Dermis blood vessel endothelial cell (primary cell): ENCODE measurements around the gene HABP2. TPM values are rescaled to one million over a fixed set of nuclear protein-coding genes. Genes with fewer than 3 reads are reported as not detected.

Experiments
- DNase-seq: peaks from one replicate; pipeline ENCODE4 v3.0.0; 2010
- total RNA-seq: library from RNA; depleted of rRNA; stranded (reverse); fragments of >200 nt; gene quantifications from 2 replicates; pipeline ENCODE4 v1.2.3, GENCODE V29; 2014

Gene HABP2
- total RNA-seq, 1 donor from 2014 or later = under 0.01 TPM

DNA sequence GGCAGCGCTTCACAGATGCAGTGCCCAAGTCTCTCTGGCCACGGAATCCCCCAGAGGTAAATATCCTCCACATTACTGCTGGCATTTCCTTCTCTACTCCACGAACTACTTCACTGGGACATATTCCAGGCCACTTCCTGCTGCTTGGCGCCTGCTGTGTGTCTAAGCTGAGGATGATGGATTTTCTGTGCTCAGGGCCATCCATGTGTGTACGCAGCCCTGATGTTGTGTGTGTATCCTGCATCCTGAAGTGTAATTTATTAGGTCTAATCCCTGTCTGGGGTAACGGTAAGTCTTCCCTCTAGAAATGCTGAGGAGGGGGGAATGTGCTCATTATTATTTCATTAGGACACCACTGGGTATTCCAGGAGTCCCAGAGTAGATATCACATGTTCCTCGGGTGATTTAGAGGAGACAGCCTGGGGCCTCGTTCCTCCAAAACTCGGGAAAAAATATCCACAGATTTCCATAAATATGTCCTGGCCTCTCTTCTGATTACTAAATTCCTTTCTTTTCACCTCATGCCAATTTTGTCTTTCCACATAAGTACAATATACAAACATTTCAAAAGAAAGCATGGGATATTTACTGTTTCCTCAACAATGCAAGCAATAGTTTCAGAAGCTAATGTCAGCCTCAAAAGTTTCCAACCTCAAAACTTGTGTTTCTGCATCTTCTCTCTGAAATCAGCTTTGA lies 25.5 kb upstream of the HABP2 start:
- DNase-seq = peak; percentile 60

DNA sequence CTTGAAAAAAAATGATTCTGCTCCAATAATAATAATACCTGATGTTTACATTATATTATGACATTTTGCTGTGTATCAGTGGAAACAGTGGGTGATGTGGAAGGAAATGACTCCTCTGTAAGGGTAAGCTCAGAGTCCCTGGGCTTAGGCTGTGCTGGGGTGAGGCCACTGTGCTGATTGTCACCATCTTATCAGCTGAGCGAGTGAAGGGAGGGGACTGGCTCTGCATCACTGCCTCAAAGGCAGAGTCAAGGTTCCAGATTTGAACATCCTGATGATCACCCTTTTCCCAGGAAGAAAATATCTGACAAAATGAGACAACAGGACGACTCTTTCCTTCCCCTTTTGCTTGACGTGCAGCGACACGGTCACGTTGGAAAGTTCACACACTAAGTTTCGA lies 24.0 kb upstream of the HABP2 start:
- DNase-seq = peak; percentile 18

DNA sequence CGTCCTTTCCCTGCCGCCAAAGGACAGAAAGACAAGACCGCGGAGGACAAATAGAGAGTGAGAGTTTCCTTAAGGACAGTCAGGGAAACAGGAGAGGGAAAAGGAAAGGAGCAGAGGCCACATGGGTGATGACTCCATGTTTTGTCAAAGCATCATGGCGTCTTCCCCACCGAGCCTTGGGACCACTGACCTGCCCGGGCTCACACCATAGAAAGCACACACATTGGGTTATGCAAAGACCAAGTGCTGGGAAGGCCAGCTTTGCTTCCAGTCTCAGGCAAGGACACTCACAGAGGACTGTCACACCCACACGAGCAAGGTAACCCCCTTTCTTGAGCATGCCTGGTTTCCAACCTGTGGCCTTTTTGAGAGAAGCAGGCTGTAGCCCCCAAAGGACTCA lies 23.3 kb upstream of the HABP2 start:
- DNase-seq = no peak

DNA sequence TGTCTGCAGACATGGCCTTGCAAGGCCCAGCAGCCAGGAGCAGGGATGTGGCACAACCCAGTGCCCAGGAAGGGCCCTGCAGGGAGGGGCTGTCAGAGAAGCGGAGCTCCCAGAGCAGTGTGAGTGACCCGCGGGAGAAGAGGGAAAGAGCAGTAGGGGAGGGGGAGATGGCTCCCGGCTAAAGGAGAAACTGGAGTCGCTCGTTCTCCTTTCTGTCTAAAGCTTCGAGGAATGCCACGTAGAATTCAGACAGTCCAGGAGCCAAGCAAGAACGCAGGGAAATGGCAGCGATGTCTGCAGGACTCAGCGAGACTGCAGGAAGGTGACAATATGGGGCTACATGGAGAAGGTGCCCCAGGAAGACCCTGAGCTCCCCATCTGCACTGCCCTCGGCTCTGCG lies 22.4 kb upstream of the HABP2 start:
- no peak for DNase-seq

DNA sequence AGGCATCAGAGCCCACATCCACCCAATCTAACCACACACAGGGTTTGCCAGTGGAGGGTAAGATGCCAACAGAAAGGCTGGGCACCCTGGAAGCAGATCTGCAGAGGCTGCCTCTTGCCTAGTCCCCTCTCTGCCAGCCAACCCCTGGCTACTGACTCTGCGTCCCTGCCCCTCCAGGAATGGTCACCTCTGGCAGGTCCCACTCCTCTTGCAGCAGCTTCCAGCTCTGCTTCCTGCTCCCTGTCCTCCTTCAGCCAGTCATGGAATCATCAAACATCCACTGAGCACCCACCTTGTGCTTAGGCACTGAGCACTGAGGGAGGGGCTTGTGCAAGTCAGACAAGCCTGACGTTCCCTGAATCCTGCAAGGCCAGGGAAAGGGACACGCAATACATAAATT lies 20.1 kb upstream of the HABP2 start:
- no peak for DNase-seq

DNA sequence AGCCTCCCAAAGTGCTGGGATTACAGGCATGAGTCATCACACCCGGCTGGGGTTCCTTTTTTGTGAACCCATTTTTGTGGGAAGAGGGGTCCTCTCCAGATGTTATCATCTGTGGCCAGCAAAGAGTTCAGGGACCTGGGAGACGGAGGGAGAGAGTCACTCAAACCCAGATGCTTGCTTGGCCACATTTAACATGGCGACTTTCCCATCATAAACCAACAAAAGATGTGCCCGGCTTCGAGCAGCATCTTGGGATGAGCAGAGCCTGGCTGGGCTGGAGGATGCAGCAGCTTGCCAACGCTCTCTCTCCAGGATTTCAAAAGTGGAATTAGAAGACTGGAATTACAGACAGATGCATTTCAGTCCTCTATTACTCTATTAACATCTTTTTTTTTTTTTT lies 19.1 kb upstream of the HABP2 start:
- no peak for DNase-seq

DNA sequence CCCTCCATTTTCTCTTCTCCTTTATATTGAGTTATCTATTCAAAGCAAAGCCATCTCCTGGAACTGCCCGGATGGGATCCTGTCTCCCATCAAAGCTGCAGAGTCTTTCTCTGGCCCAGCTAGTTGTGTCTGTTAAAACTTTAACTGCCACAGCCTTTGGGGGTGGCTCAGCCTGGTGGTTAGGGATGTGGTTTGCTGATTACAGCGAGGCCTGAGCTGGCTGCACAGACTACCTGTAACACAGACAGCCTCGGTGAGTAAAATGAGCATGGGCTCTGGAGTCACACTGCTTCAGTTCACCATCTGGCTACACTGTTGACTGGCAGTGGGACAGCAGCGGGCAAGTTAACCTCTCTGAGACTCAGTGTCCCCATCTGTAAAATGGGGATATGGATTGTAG lies 18.4 kb upstream of the HABP2 start:
- DNase-seq = no peak

DNA sequence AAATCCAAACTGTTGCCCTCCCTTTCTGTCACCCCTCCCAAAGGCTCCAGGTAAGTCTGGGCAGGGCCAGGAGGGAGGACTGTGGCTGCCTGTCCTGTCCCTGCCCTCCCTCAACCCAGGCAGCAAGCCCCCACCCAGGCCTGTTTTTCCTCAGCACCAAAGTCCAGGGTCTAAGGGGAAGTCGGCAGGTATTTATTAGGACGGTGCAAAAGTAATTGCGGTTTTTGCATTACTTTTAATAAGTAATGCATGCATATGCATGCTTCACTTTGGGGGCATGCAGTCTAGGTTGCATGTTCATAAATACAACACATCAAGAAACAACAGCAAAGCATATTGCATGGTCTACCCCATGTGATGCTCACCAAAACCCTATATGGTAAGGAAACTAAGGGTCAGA lies 15.2 kb upstream of the HABP2 start:
- DNase-seq = no peak

DNA sequence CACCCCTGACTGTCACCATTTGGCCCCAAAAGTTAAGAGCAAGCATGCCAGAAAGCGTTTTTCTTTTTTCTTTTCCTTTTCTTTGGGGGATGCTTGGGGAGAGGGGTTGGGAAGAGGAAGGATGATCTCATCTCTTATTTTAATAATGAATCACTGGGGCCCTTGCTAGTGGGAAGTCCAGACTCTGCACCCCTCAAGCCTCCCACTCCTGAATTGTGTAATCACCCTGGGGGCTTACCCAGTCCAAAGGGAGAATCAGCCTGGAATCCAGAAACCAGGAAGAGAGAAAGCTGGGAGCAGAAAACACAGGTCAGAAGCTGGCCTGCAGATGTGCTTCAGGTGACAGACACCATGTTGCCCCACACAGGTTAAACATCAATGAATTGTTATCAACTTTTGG lies 14.7 kb upstream of the HABP2 start:
- DNase-seq = no peak

DNA sequence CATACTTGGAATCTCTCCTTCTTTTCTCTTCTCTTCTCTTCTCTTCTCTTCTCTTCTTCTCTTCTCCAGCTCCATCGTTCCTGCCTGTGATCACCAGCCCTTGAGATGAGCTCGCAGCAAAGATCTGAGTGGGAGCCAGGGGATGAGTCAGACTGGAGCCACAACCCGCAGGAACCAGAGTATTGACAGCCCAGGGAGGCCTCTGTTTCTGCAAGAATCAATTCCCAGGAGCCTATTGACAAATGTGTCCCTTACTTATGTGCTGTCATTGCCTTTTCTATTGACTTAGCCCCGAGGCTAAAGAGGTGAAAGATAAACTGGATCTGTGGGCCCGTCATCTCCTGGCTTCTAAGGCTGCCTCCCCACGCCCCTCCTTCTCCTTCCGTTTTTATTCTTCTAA lies 13.1 kb upstream of the HABP2 start:
- DNase-seq = peak; percentile 45

DNA sequence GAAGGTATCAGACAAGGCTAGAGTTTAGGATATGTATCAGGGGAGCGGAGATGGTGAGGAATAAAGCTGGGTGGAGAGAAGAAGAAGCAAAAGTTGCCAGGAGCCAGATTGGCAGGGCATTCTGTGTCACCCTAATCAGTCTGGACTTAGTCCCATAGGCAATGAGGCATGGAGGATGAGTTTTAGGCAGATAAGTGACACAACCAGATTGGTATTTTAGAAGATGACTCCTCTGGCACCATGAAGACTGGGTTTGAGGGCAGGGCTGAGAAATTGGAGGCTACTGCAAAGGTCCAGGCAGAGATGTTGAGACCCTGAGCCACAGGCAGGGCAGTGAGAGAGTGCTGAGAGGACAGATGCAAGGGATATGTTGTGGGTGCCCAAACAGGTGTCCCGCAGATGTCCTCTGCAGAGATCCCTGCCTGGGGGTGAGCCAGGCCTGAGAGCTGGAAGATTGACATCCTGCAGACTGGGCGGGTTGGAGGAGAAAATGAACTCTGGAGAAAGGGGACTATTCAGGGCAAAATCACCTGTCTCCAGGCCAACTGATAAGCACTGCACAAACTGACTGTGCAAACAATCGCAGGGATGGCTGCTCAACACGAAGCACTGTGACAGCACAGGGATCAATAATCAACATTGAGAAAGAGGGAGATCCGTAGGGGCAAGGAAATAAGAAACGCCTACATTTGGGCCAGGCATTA lies 11.9 kb upstream of the HABP2 start:
- no peak for DNase-seq

DNA sequence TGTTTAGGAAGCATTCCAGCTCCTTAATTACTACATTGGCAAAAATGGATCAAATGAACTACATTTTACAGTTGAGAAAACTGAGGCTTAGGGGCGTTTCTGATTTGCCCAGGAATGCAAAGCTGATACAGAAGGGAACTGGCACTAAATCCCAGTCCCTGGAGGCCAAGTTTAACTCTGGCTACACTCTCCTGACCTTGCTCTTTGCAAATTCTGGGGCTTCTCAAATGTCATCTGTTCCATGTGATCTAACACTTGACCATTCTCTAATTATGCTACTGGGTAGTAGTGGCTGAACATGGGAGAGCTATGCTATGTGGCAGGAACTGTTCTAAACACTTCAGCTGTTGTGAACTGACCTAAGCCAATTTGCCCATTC lies 11.3 kb upstream of the HABP2 start:
- no peak for DNase-seq

DNA sequence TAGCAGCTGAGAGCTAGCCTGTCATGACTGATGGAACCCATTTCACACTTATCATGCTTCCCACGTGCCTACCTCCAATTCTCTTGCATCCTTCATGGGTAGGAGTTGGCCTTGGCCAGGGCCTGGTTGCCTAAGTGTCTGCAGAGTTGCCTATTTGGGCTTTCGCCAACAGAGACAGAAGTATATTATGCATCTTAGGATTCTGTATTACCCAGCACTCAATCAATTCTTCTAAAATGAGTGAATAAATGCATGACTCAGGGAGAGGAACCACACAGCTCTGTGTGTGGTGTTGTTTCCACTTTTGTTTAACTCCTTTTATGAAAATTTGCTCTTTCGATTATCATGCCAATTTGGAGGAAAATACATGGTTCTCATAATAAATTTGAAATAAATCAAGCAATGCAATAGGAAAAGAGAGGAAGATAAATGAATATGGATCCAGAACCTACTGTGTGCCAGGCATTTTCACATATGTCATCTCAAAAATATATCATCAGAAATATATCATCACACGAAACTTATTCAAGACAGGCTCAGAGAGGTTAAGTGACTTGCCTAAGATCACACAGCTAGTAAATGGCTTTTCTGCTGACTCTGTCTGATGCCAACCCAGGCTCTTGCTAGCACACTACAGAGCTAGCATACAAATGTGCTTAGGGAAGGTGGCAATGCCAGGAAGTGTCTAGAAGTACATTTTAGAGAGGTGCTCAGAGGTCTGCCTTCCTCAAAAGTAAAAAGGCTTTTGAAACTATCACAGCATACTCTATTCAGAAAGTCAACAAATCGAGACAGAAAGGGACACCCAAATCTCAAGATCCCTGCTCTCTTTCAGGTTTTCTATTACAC lies 9.5 kb upstream of the HABP2 start:
- DNase-seq = no peak

DNA sequence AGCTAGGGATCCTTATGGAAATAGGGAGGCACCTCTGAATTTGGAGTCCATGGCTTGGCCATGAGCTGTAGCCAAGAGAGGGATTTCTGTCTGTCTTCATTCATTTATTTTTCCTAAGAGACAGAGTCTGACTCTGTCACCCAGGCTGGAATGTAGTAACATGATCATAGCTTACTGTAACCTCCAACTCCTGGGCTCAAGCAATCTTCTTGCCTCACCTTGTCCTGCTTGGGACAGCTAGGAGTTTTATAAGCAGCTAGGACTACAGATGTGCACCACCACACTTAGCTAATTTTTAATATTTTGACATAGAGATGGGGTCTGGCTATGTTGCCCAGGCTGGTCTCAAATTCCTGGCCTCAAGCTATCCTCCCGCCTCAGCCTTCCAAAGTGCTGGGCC lies 8.5 kb upstream of the HABP2 start:
- no peak for DNase-seq

DNA sequence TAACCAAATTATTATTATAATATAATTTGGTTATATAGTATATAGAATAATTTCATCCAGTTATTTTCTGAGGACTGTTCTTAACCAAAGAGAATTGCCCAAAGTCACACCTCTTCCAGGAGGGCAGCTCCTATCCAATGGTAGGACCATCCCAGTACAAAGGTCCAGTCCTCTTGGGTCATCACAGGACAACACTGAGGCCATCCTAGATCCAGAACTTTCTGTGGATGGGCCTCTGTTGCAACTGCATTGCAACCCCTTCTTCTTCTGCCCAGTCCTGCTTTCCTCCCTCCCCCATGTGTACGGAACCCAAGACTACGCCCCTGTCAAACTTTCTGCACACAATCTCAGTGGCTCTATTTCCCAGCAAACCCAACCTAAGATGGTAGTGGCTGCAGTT lies 5.4 kb upstream of the HABP2 start:
- no peak for DNase-seq

DNA sequence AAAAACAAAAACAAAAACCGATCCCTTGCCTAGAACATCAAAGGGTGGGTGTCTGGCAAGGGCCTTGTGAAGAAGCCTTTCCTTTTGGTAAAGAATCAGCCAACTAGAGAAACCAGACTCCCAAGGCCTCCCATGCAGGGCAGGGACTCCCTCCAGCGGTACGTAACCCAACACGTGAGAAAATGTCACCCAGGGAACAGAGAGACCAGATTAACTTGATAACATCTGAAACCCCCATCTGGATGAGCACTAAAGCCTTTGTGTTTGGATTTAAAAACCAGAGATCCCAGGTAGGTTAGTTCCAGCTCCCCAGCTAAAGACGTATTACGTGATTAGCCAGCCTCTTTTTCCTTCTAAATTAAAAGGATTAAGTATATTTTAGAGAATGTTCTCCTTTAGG lies 3.0 kb upstream of the HABP2 start:
- DNase-seq = no peak

DNA sequence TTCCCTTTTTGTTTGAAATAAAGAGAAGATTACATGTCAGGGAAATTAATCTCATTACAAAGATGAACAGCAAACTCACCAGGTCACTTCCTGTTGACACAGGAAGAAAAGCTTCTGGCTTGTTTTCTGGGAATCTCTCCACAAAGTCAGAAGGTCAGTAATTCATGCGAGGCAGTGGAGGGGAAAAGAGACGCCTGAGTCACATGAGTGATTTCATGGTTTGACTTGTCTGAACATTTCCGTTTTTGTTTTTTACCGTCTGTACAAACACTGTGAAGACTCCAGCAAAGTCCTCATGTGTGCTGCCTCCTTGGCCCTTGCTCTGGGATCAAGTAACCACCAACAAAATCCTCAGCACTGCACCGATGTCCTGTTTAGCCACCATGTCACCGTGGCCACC lies 2.5 kb upstream of the HABP2 start:
- peak; percentile 86 for DNase-seq

DNA sequence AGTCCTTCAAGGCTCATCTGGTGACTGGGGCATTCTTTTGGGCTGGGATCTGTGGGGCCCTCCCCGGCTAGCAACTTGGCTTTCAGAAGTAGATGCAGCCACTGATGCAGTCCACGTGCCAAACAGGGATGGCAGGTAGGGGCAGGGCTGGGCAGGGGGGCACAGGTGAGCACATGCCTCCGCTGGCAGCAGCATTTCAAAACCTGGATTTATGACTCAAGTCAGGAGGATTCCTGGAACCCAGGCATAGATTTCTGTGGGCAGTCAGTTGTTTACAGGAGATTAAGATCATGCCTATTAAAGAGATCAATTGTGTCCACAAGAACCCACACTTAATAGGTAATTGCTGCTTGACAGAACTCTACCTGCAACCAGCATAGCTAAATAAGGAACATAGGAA lies 839 bp upstream of the HABP2 start:
- DNase-seq = no peak

DNA sequence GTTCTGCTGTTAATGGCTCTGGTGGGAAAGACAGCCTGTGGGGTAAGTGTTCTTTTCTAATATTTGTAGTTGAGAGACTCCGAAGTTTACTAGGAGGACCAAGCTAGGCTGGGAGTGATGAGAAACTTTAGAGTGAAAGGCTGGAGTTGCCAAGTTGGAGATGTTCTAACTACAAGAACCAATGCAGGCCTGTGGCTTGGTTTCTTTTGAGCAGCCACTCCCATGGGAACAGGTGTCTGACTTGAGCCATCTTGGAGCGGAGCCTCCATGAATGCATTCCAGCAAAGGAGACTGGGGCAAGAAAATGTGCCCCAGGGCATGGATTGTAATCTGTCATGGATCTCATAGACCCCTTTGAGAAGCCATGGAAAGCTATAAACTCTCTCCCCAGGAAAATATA lies 296 bp downstream of the HABP2 start:
- DNase-seq = no peak

DNA sequence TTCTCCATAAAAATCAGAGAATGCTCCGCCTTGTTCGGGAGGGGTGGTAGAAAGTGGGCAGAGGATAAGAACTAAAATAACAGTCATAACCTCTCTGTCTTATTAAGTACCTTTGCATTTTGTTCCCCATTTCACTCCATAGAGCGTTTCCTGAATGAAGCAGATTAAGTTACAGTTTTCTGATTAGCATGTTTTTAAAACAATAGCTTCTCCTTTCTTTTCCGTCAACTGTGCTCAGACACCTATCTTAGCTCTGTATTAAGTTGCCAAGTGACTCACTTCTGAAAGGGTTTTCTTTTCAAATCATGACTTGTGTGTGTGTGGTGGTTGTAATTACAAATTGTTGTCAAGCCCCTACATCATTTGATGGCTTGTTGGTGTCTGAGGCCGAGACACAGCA lies 1.4 kb downstream of the HABP2 start:
- peak; percentile 84 for DNase-seq

DNA sequence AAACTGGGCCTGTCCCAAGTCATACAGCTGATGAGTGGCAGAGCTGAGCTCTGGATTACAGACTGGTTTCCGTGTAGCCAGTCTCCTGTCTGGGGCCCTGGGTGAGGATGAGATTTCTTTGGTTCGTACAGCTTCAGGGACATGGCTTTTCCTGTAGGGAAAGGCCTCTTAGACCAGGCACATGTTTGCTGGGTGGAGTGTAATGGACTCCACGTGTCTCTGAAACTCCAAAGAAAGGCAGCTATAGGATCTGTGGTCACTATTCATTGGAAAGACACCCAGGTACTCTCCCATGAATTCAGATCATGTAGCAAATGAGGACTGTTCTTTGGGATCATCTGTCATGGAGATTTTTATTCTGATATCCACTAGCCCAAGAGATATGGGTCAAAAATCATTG lies 2.4 kb downstream of the HABP2 start:
- DNase-seq = no peak

DNA sequence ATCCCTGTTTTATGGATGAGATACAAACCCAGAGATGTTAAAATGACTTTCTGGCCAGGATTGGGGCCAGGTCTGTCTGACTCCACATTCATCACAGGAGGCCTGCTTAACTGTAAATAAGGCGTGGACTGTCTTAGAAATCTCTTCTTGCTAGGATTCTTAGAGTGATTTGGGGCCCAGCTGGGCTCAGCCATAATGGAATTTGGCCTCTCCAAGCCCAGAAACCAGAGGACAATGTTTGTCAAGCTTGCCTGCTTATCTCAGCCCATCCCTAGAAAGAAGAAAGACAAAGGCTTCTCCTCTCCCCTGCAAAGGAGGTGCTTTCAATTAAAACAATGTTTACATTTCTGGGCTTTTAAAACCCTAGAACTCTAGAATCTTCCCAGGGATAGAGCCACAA lies 2.9 kb downstream of the HABP2 start:
- DNase-seq = no peak

DNA sequence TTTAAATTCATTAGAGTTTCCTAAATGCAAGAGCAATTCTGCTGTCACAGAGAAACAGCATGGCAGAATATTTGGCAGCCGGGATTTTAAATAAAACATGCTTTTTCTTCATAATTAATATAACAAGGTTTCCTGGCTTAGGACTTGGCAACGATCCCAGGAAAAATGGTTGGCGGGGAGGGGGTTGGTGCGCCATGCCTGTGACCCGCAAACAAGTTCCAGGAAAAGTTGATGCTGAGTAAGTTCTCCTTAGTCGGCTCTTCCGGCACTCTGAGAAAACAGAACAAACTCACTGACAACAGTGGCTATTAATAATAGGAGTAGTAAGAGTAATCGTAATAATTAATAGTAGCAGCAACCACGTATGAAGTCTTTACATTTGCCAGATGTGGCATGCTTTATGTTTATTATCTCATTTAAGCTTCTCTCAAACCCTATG lies 4.6 kb downstream of the HABP2 start:
- DNase-seq = peak; percentile 89

DNA sequence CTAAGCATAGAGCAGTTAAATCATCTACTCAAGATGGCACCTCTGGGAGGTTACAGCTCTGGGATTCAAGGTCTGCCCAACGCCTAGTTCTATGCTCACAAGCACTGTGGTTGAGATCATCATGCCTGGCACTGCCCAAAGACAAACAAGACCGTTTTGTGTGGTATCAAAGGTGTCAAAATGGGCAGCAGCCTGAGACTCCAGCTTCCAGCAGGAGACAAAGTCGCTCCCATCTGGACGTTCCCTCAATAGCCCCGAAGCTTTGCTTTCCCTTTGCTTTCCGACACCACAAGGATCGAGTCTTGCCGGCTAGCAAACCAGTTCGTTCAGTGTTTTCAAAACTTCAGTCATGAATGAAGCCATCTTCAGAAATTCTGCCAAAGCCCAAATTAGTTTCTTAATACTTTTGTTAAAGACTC lies 5.1 kb downstream of the HABP2 start:
- peak; percentile 31 for DNase-seq
